CD4-positive, alpha-beta T cell treated with Interleukin-1 beta for 1 hour (primary cell): ENCODE data around the gene PDIA4.
"Not testable (repeated sequence)": the region's sequence is repeated elsewhere in the genome, so short reads cannot be mapped to it uniquely, and the experiment has no call there.

Source experiments
- DNase-seq, 2 donors: peaks; one replicate each; pipeline ENCODE4 v3.0.0-alpha.2; 2020 to 2022

The PDIA4 gene

DNA sequence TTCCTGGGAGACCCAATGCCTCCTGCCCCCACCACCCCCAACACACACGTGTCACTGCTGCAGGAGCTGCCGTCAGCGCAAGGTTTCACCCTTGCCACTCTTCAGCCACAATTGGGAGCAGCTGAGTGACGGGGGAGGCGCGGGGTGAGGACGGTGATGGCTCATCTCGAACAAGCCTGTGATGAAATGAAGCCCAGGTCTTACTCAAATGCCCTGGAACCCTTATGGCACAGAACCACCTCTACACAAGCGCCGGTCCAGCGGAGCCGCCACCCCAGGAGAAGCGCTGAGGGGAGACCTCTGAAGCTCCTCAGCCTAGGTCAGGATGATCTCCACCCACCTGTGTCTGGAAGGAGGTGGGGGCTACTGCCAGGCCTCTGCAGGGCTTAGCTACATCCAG is 25.7 kb downstream of the PDIA4 start:
- DNase-seq = no peak

DNA sequence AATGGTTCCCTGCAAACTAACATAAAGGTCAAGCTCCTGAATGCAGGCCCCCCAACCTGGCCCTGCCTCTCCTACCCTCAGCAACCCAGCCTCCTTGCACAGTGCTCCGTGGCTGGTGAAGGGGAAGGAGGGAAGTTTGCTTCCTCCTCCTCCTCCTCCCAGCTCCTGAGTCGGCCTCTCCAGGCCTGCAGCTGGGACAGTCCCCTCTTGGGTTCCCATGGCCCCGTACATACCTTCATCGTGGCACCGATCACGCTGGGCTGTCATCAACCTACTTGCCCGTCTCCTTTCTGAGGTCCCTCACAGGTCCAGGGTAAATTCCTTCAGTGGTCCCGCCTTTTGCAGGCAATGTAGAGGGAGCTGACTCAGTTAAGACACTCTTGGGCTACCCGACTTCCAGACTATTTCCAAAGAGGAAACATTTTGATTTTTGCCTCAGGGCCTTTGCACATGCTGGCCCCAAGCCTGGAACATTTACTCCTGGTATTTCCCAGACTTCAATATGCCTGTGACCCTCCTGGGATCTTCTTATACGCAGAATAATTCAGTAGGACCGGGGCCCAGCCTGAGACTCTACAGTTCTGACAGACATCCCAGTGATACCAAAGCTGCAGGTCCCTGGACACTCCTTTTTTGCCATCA is 26.8 kb downstream of the PDIA4 start:
- DNase-seq = no peak

DNA sequence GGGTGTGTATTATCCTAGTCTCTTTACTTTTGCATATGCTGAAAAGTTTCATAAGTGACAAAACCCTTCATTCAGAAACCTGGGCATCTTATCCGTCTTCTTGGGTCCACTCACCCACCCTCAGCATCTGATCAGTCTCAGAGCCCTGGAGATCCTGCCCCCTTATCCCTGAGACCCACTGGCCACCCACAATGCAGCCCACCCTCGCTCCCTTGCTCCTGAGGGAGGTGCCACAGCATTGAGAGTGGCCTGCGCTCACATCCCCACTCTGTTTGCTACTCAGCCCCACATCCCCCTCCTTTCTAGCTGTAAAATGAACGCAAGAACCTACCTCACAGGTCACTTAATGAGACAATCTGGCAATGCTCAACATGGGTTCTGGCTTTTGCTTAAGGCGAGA is 27.3 kb downstream of the PDIA4 start:
- no peak for DNase-seq

DNA sequence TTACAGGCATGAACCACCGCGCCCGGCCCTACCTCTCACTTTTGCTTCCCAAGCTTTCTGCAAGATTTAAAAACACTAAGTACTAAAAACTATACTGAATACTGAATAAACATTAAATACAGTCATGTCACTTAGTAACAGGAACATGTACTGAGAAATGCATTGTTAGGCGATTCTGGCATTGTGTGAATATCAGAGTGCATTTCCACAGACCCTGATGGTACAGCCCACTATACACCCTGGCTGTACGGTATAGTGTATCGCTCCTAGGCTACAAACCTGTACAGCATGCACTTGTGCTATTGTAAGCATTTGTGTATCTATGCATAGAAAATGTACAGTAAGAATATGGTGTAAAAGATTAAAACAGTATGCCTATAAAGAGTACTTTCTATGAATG is 29.1 kb downstream of the PDIA4 start:
- DNase-seq = no peak

DNA sequence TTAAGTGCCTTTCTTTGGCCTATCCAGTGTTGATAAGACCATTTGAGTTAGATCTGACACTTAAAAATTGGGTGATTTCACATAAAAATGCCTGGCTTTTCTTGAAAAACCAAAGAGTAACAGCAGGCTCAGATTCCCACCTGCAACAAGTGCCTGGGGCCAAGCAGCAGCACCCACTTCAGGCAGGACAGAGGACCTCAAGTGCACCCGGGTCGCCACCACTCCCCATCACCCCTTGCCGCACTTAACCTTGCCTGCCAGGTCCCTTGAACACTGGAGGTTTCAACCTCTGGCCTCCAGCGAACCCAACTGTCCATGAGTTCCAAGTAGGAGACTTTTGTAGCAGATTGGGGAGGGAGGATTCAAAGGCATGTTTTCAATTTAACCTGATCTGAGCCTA is 30.8 kb downstream of the PDIA4 start:
- no peak for DNase-seq

DNA sequence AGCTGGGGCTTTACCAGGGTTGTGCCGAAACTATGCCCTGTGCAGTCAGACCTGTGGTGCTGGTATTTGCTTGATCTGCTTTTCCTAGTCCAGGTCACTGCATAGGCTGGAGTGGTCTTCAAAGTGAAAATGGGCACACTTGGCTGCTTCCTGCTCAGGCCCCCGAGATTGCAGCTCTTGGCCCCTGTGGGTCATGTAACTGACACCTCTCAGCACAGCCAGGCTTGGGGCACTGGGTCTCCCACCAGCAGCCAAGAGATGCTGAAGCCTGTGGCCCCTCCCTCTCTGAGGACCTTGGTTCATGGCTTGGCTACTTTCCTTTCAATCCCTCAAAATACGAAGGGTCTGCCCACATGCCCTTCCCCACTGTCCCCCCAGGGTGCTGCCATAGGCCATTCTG is 33.7 kb downstream of the PDIA4 start:
- no peak for DNase-seq

DNA sequence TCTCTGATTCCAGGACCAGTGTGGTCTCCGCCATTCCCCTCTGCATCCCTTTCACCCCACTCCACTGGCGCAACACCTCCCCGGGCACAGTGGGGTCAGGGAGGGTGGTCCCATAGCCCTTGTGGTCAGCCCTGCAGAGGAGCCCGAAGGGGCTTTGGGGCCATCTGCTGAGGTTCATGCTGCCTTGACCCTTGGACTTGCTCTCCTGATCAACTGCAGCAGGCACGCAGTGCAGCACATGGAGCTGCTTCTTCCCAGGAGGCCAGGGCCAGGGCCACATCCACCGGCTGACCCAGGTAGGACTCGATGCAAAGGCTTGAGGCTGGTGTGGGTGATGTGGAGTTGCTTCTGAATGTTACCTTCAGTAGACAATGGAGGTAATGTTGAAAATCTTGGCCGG is 35.1 kb downstream of the PDIA4 start:
- DNase-seq = no peak

DNA sequence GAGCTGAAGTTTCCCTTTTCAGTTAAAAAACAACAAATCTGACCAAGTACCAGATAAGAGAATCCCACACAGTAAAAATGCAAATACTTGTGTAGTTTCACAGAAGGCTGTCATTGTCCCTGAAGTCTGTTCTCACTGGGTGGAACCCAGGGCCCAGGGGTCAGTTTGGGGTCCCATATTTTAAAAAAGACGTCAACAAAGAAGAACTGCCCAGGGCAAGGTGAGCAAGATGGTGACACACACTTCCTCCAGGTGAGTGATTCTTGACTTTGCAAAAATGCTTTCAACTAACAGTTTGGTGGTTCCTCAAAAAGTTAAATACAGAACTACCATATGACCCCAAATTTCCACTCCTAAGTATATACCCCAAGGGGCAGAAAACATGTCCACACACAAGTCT is 36.8 kb downstream of the PDIA4 start:
- no peak for DNase-seq

DNA sequence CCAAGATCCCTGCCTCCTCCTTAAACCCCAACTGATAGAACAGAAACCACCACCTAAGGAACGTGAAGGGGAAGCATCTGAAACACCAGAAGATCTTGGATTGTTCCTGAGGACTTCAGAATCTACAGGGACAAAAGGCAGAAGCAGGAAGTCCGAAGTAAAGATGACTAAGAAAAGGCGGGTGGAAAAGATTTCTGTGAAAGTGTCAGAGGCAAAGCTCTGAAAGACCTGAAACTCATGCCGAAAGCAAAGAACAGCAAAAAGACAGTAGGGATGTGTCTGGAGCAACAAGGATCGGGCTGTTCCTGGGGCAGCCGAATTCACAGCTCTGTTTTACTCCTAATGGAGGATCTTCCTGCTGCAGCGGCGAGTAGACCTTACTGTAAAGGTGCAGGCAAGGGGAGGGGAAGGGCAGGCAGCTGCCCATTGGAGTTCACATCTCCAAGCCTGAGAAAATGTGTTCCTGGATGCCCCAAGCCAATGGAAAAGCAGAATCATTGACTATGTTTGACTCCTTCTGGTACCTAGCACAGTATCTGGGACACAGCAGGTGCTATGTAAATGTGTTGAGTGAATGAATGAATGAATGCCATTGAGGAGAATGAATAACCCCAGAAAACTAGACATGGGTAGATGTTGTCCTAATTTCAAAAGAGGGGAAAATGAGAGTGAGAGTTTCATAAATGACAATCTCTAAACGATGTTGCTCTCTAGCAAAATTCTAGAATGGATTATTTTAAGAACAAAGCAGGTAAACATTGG is 40.4 kb downstream of the PDIA4 start:
- DNase-seq = no peak

DNA sequence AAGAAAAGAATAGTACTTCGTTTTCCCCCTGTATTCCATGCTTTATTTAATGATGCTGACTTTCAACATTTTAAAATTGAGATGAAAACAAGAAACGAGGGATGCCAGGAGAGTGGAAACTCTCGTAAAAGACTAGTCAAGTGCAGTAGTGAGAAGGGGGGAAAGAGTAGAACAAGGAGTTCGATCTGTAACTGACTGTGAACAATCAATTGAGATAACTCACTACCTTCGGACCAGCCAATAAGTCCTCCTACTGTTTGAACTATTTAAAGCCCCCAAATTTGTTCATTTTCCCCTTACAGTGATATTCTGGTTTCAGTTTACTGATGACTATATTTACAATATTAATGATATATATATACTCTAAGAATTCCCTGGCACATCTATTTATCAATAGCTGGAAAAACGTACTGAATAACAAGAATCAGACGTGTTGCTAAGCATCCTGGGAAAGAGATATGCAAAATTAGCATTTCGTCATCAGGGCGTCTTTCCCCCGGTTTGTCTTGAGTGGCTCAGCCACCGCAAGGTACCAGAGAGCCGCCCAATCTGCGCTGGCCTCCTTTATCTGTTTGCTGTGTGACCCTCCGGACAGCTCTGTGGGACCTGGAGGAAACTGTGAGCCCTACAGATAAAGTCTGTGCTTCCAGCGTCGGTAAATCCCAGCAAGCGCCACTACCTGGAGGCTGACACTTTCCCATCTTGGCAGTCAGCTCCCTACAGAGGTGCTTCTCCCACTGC is 41.1 kb downstream of the PDIA4 start:
- DNase-seq = peak; percentile 87 to 89

DNA sequence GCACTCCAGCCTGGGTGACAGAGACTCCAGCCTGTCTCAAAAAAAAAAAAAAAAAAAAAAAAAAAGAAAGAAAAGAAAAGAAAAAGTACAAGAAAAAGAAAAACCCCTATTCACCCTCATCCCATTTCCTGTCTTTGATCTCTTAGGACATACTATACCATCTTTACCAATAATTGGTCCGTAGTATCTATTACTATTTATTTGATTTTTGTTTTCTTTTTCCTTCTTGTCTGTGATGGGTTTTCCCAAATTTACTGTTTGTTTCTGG is 41.6 kb downstream of the PDIA4 start:
- no peak for DNase-seq

DNA sequence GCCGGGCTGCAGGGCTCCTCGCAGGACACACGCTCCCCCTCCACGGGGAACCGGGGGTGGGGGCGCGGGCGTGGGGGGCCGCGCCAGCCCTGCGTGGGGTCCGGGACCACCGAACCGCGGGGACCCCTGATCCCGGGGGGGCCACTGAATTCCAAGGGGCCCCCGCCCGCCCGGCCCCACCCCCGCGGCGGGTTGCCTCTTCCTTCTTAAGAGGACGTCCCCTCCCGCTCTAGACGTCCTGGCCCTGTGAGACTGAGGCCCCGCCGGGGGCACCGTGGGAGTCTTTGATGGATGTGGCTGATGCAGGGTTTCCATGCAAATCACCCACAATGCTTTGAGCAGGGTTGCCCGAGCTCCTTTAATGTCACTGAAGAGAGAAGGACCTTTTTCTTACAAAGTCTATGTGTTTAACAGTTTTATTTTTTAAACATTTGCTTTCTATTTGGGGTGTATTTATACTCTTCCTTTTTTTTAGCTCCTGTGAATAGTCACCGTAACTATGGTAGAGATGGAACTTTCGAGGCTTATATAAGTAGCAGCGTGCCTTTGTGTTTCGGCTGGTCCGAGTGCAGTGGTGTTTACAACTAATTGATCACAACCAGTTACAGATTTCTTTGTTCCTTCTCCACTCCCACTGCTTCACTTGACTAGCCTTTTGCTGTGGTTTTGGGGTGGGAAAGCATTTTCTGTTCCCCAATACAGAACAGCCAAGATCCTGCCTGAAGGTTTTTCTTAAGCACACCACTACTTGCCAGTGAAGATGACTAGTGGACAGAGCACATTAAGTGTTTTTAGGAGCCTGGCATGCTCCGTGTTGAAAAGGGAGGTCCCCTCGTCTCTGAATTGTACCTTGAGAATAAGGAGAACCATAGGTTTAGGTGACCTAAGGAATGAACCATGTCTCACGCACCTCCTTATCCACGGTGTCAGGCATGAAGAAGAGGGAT is 44.8 kb downstream of the PDIA4 start:
- peak; percentile 85 to 86 for DNase-seq

DNA sequence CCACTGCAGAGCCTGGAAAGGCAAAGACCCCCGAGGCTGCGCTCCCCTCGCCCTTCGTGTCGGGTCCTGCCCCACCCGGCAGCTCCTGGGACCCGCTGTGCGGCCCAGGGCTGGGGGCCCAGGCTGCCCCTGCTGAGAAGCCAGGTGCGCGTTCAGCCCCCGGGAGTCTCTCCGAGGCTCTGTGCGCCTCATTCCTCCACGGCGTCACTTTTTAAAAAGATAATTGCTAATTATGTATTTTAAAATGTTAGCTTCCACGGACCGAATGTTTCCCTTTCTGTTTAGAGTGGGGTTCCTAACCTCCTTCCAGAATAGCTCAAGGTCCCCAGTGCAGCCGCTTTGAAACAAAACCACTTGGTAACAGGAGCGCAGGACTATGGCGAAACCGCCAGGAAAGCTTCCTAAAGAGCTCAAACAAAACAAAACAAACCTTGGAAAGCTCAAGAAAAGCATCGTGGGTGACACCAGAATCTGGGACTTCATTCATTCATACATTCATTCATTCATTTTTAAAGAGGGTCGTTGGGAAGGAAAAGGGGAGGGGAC is 45.6 kb downstream of the PDIA4 start:
- no peak for DNase-seq

DNA sequence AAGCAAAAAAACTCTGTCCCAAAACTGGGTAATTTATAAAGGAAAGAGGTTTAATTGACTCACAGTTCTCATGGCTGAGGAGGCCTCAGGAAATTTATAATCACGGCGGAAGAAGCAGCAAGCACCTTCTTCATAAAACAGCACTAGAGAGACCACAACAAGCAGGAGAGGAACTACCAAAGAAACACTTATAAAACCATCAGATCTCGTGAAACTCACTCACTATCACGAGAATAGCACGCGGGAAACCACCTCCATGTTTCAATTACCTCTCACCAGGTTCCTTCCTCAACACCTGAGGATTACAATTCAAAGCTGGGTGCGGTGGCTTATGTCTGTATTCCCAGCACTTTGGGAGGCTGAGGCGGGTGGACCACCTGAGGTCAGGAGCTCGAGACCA is 48.5 kb downstream of the PDIA4 start:
- no peak for DNase-seq

DNA sequence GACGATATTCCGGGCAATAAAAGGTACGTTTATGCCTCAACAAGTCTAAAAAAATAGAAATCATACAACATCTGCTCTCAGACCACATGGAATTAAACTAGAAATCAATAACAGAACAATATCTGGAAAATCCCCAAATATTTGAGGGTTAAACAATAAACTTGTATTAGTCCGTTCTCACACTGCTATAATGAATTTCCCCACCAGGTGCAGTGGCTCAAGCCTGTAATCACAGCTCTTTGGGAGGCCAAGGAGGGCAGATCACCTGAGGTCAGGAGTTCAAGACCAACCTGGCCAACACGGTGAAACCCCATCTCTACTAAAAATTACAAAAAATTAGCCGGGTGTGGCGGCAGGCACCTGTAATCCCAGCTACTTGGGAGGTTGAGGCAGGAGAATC is 49.2 kb downstream of the PDIA4 start:
- not testable (repeated sequence) for DNase-seq

DNA sequence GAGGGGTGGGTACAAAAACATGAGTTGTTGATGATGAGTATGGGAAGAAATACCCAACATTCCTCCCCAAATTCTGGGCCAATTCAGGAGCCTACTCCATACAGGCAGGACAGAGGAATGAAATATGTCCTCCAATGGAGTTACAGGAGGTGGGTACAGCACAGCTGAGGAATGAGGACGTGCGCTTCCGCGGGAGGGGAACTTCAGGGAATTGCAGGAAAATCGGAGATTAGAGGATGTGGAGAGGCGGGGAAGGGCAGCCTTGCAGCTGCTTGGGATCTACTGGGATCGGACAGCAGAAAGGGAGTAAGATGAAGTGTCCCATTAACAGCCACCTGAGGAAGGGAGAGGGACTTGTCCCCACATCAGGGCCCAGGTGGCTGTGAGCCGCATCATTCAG is 50.2 kb downstream of the PDIA4 start:
- DNase-seq = no peak

DNA sequence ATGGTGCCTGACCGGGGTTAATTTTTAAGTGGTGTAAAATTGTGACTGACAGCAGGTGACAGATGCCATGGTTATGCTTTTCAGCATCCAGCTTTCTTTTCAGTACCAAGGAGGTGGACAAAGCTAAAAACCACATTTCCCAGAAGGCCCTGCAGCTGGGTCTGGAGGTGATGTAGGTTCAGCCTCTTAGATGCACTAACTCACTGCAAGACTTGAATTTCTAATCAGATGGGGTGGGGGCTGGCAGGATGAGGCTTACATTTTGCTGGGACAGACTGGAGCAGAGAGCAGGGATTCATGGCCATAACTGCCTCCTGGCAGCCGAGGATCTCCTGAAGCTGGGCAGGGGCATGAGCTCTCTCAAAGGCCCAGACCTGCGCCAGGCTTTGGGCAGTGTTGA is 52.4 kb downstream of the PDIA4 start:
- no peak for DNase-seq

DNA sequence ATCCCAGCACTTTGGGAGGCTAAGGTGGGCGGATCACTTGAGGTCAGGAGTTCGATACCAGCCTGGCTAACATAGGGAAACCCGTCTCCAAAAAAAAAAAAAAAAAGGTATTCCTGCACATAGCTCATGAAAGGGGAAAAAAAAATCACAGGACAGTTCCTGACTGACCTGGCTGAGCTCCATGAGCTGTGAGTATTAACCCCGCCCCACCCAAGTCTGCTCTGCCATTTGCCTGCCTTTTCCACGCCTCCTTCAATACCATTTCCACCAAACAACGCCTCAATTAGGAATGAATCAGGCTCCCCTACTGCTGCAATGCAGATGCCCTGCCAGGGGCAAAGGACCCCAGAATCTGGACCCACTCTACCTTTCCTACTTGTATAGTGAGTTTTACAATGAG is 55.0 kb downstream of the PDIA4 start:
- no peak for DNase-seq

DNA sequence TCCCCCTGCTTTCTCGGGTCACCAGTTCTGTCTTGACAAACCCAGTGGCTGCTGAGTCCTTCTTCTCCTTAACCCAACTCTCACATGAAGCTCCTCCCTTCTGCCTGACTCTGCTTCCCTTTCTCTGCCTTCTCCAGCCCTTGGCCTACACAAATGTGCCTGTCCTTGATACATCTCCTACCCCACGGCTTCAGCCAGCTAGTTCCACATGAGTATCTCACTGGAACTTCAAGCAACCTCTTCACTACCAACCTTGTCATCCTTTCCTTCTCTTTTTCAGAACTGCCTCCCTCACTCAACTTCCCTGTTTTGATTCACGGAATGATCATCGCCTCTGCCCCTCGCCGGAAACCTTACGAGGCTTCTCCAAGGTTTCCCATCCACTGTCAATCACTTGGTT is 55.9 kb downstream of the PDIA4 start:
- no peak for DNase-seq

DNA sequence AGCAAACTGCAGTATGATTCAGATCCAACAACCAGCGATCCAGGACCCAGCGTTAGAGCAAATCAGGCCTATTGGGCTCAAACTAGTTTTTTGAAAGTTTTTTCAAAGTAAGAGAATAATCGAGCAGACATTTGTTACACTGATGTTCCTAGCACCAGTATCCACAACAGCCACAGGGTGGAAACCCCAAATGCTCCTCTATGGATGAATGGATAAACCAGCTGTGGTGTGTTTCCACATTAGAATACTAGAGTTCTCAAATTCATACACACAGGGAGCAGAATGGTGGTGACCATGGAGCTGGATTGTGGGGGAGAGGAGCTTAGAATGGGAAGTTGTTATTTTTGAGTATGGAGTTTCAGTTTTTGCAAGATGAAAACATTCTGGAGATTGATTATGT is 60.7 kb downstream of the PDIA4 start:
- DNase-seq = no peak

DNA sequence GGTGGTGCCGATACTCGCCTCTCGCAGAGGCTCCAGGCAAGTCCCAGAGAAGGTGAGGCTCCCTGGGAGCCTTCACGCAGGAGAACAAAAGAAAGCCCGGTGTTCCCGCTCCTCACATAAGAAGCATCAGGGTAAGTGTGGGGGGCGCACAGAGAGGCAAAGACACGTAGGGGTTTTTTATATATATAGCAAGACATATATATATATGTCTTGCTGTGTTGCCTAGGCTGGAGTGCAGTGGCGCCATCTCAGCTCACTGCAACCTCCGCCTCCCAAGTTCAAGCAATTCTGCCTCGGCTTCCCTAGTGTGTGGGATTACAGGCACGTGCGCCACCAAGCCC is 61.3 kb downstream of the PDIA4 start:
- no peak for DNase-seq

DNA sequence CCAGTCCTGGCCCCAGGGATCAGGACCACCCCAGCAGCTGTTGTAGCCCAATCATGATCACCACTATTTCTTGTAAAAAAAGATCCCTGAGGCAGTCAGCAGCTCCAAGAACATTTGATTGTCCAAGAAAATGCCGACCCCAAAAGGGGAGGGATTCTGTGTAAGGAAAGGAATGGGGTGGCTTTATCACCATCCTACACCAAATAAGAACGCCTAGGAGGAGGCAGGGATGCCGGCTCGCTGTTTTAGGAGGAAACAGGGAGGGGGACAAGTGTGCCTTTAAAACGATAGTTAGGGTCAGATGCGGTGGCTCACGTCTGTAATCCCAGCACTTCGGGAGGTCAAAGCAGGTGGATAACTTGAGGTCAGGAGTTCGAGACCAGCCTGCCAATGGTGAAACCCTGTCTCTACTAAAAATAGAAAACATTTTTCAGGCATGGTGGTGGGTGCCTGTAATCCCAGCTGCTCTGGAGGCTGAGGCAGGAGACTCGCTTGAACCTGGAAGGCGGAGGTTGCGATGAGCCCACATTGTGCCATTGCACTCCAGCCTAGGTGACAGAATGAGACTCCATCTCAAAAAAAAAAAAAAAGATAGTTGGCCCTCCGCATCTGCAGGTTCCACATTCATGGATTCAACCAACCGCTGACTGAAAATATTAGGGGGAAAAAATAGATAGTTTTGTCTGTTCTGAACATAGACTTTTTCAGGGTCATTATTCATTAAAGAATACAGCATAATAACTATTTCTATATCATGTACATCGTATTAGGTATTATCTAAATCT is 63.6 kb downstream of the PDIA4 start:
- peak in 1 of 2 donors; percentile 28 for DNase-seq
